ENCODE results near the gene R3HDM2.

The R3HDM2 gene

GRCh38 chr12:57229046-57229633 lies 201.7 kb downstream of the R3HDM2 start:
- DNase-seq (ENCODE audit: low spot score), result no peak

- no peak for DNase-seq (ENCODE audit: low spot score)
These were observed 203.3 kb downstream of the R3HDM2 start for GRCh38 chr12:57227315-57228115.

- no peak for DNase-seq (ENCODE audit: low spot score)
These were observed 204.1 kb downstream of the R3HDM2 start for GRCh38 chr12:57226588-57227314.

DNA sequence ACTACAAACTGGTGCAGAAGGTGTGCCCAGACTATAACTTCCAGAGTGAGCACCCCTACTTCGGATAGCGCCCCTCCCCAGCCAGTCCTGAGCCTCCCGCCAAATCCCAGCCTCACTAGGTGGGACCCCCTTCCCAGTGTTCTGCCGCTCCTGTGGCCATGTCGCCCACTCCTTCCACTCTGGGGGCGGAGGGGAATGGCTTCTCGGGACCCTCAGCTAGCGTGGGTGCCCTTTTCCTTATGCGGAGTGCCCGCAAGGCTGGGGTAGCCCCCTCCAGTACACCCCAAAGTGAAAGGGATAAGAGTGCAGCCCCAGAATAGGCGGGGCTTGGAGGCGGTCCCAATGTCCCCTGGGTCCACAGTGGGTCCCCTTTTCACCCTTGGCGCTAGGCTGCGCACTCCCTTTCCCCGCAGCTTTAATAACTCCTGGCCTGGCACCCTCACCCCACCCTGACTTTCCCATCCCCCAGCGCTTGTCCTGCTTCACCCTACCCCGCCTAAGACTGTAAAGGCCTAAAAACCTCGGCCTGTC lies 205.1 kb downstream of the R3HDM2 start:
- no peak for DNase-seq (ENCODE audit: low spot score)

GRCh38 chr12:57224973-57225679 lies 205.7 kb downstream of the R3HDM2 start:
- no peak for DNase-seq (ENCODE audit: low spot score)

GRCh38 chr12:57224278-57224972 lies 206.4 kb downstream of the R3HDM2 start:
- DNase-seq (ENCODE audit: low spot score), result no peak

GRCh38 chr12:57223191-57224165 lies 207.4 kb downstream of the R3HDM2 start:
- DNase-seq (ENCODE audit: low spot score), result no peak

DNA sequence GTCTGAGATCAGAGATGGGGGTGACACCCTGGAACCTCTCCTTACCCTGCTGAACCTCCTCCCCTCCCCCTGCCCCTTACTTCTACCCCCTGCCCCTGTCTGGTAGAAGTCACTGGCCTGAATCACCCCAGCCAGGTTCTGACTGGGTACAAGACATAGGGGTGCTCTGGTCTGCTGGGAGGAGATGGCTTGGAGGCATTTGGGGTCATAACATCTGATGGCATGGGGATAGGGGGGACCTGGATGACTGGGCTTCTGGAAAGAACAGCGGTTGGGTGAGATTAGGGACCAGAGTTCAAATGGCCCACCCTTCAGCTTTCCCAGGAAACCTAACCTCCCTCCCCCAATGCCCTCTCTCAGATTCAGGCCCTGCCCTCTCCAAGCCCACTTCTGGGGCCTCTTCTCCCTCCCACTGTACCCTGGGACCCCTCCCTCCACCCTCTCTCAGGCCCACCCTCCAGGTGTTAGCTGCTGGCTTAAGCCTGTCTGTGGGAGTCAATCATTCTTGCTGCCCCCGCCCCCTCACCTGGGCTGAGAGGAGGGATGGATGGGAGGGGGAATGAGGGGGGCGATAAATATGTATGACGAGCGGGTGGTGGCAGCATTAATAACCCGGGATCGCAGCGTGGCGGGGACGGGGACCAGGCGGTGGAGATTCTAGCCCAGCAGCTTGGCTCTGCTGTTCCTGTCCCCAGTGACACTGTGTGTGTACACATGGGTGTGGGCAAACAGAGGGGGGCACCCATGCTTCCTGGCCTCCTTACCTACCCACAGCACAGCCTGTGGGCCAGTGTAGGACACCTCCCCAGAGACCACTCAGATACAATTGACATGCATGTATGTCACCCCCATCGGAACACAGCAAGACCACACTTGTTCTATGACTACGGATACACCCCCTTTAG lies 208.3 kb downstream of the R3HDM2 start:
- DNase-seq (ENCODE audit: low spot score), result no peak

GRCh38 chr12:57221169-57221917 lies 209.5 kb downstream of the R3HDM2 start:
- DNase-seq (ENCODE audit: low spot score), result no peak

DNA sequence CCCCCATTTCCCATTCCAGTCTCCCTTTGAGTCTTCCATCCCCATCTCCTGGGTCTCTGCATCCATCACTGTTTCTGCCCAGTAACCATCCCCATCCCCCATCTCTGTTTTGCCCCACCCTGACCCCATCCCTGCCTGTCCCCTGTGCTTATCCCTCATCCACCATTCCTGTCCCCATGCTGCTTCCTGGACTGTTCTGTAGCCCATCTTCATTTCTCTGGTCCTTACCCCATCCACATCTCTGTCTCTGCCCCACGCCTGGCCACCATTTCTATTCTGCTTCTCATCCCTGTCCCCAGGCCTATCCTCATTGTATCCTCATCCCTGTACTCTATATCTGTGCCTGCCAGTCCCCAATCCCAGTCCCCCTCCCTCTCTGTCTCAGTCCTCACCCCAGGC lies 210.1 kb downstream of the R3HDM2 start:
- no peak for DNase-seq (ENCODE audit: low spot score)

DNA sequence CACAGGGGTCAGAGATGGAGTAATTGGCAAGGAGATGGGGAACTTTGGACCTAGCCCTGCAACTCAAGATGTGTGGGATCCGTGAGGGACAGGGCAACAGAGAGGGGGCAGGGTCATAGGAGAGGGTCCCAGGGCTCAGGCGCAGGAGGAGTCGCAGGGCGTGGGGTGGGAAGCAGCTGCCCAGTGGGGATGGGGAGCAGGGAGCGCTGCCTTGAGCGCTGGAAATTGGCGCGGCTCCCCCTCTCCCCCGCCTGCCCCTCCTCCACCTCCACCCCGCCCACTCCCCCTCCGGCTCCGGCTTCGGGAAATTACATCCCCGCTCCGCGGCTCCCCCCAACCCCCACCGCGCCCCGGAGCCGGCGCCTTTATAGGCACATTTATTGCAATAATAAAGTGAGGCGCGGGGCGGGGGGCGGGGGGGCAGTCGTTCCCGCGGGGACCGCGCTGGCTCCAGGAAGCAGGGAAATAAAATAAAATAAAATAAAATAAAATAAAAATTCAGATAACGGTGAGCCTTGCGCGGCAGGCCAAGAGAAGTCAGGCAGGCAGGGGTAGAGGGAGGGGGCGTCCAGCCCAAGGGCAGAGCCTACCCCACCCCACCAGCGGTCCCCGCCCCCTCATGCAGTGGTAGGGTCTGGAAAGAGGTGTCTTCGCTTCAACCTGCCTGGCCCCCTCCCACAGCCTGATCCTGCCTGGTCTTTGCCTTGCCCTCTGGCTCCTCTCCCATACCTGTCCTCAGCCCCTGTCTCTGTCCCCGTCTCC lies 210.7 kb downstream of the R3HDM2 start:
- DNase-seq (ENCODE audit: low spot score), result no peak

DNA sequence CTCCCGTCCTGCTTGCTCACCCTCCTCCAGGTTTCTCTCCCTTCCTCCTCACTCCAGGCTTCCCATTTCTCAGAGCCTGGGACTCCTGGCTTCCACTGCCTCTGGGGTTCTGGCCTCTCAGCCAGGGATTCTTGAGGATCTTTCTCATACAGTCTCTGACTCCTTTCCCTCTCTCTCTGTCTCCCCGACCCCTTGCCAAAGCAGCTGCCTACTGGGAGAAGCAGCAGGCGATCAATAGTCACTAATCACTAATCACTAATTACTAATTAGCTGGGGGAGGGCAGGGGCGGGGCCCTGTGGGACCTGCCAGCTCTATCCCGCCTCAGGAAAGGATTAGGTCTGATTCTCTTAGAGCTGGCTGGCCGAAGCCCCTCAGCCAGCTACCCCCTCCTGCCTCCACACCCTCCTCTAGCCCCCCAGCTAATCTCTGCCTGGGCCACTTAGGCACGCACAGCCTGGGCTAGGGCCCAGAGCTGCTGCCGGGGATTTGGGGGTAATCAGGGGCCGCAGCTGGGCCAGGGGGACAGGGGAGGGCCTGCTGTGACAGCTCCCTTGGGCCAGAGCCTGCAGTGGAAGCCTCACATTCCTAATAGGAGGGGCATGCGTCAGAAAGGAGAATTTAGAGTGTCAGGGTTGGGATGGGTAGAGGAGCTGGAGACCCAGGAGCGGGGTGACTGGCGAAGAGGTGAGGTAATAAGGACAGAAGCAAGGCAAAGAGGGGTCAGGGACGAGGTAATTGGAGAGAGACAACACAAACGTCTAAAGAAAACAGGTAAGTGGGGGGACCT lies 211.4 kb downstream of the R3HDM2 start:
- DNase-seq (ENCODE audit: low spot score), result no peak

GRCh38 chr12:57218030-57218853 lies 212.6 kb downstream of the R3HDM2 start:
- no peak for DNase-seq (ENCODE audit: low spot score)

DNA sequence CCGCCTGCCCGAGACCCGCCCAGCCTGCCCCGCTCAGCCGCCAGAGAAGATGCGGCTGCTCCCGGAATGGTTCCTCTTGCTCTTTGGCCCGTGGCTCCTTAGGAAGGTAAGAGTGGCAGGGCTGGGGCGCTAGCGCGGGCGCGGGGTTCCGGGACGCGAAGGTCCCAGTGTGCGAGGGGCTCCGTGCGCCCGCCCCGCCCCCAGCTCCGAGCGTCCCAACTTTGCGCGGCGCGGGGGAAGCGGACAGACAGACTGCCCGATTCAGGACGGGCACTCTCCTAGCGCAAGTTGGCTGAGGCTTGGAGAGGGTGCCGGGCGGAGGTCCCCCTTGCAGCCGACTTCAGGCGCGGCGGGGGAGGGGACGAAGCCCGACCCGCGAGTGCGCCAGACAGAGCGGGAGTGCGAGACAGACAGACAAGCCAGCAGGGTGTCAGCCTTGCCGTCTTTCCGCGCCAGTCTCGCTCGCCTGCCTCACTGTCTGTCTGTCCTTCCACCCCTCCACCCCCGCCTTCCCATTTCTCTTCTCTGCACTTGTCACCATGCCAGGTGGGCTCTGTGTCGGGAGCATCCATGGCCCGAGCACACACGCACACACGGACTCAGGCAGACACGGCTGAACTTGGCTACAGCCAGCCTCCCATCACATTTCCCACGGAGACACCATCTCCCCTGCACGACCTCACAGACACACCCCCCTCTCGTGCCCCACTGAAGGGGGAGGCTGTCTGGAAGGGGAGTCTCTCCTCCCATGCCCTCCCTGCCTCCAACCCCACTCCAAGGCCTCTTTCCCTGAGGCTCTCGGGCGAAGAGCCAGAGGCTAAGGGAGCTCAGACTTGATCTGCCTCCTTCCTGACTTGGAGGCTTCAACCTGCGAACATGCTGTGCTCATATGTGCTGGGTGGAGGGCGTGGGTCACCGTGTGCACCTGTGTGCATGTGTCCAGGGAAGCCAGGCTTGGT lies 213.6 kb downstream of the R3HDM2 start:
- no peak for DNase-seq (ENCODE audit: low spot score)
